ENCODE results near the gene SLC27A5. TPM values are rescaled to one million over a fixed set of nuclear protein-coding genes. Genes with fewer than 3 reads are reported as not detected.
"Not testable (repeated sequence)": the region's sequence is repeated elsewhere in the genome, so short reads cannot be mapped to it uniquely, and the experiment has no call there.

SLC27A5 gene
- total RNA-seq, 1 experiment from 2014 or later = 8.4 TPM

GRCh38 chr19:58450856-58451357 is 60.9 kb downstream of the SLC27A5 start:
- DNase-seq = peak in 1 of 2 experiments; percentile 36
- Histone ChIP-seq H3K36me3 (ENCODE audit: low read depth) (no peaks in the 10 kb centered on the region), H3K4me3 (peak overlapping the region; percentile 81), H4K20me1 (ENCODE audit: insufficient read depth) (no peaks in the 10 kb centered on the region), H3K9me2 (ENCODE audit: insufficient read depth) (no peaks in the 10 kb centered on the region), H3F3A (ENCODE audit: insufficient read depth, low read depth) (no peaks in the 10 kb centered on the region), H3K9me3 (ENCODE audit: insufficient read depth, low read depth) (no peaks in the 10 kb centered on the region; the same call in 1 of the 2 replicates), H3K27ac (no peak overlapping the region), H3K4me2 (peak overlapping the region; percentile 88), H3K27me3 (ENCODE audit: insufficient read depth, low read depth) (peaks cover 6% of the 10 kb centered on the region; the same call in 1 of the 2 replicates), H3K79me2 (ENCODE audit: low read depth) (no peaks in the 10 kb centered on the region), H3K4me1 (replicated peaks; ENCODE audit: insufficient read depth) (0 out of 2 replicates have a peak, but pooled peaks cover 5% of the 10 kb centered on the region), H2AFZ (peak overlapping the region; percentile 94)
- intact Hi-C loops (cut with micrococcal nuclease; ENCODE audit: unreplicated experiment) = loop anchor here (1.0 to 5.0 kb wide), 2 partner anchors 43 to 89 kb away; partner anchors contain the start of genes ZNF497 and ZNF584
- ChIA-PET POLR2A (ENCODE audit: unreplicated experiment) (interaction anchor here (0.6 to 0.7 kb wide), 2 partner anchors 42 to 79 kb away, joined by 3 to 5 read pairs; partner anchors contain the start of gene ZNF584), CTCF (no interaction called here)
- no peak for TF ChIP-seq CTCF (conservative IDR thresholded peaks at IDR 0.05)
- no peak for TF ChIP-seq EZH2 (IDR thresholded peaks at IDR 0.05; ENCODE audit: low read depth)
- BruUV-seq (replicated peaks) = no TSS peak

- H3K27ac ChIP-seq; H3K27me3 ChIP-seq (ENCODE audit: insufficient read depth, low read depth); H3K4me2 ChIP-seq; H3K4me1 ChIP-seq (replicated peaks; ENCODE audit: insufficient read depth); H4K20me1 ChIP-seq (ENCODE audit: insufficient read depth); H3K9me2 ChIP-seq (ENCODE audit: insufficient read depth); POLR2A ChIA-PET (ENCODE audit: unreplicated experiment); H3K9me3 ChIP-seq (ENCODE audit: insufficient read depth, low read depth); DNase-seq; H3K4me3 ChIP-seq; CTCF ChIA-PET; H3K36me3 ChIP-seq (ENCODE audit: low read depth); H3F3A ChIP-seq (ENCODE audit: insufficient read depth, low read depth); H2AFZ ChIP-seq; BruUV-seq (replicated peaks); H3K79me2 ChIP-seq (ENCODE audit: low read depth): not testable (repeated sequence)
- intact Hi-C loops (cut with micrococcal nuclease; ENCODE audit: unreplicated experiment) = loop anchor here (5.0 kb wide), 1 partner anchor 88 kb away; the partner anchor contains the start of gene ZNF497
Observed at GRCh38 chr19:58449980-58450379, 61.8 kb downstream of the SLC27A5 start.

- H3K4me3 ChIP-seq; BruUV-seq (replicated peaks); H3K27ac ChIP-seq; DNase-seq; H3K4me2 ChIP-seq; H3K9me2 ChIP-seq (ENCODE audit: insufficient read depth); H4K20me1 ChIP-seq (ENCODE audit: insufficient read depth); H3K36me3 ChIP-seq (ENCODE audit: low read depth); H3K79me2 ChIP-seq (ENCODE audit: low read depth); H3F3A ChIP-seq (ENCODE audit: insufficient read depth, low read depth); H3K9me3 ChIP-seq (ENCODE audit: insufficient read depth, low read depth); POLR2A ChIA-PET (ENCODE audit: unreplicated experiment); CTCF ChIA-PET; H3K4me1 ChIP-seq (replicated peaks; ENCODE audit: insufficient read depth); intact Hi-C loops (cut with micrococcal nuclease; ENCODE audit: unreplicated experiment); H2AFZ ChIP-seq; H3K27me3 ChIP-seq (ENCODE audit: insufficient read depth, low read depth): not testable (repeated sequence)
Observed at GRCh38 chr19:58448860-58449259, 62.9 kb downstream of the SLC27A5 start.

Small RNA genes lying within 50 kb of the gene (microRNA-seq; reads per million reads assigned to microRNA genes)
- not detected for gene MIR6807 (ENCODE audit: borderline number of aligned reads, borderline replicate concordance)

Other genes starting within 250 kb of the SLC27A5 start
- 6.2 and 6.4 TPM in 2 replicates for gene ZNF8, start 233.0 kb downstream of the SLC27A5 start, total RNA-seq (2021)
- 19.4 and 21.3 TPM in 2 replicates for gene ERVK3-1, start 206.6 kb downstream of the SLC27A5 start, total RNA-seq (2021)
- gene ZSCAN22, start 185.0 kb downstream of the SLC27A5 start, total RNA-seq (2021) = 0.08 TPM in 1 of 2 replicates, not detected in the other
- 2.5 and 4.5 TPM in 2 replicates for gene A1BG, start 158.5 kb downstream of the SLC27A5 start, total RNA-seq (2021)
- gene ZNF497, start 149.2 kb downstream of the SLC27A5 start, total RNA-seq (2021) = 7.2 and 8.6 TPM in 2 replicates
- 3.3 and 4.1 TPM in 2 replicates for gene ZNF837, start 131.0 kb downstream of the SLC27A5 start, total RNA-seq (2021)
- 941 and 961 TPM in 2 replicates for gene RPS5, start 124.7 kb downstream of the SLC27A5 start, total RNA-seq (2021)
- gene RNF225, start 116.3 kb downstream of the SLC27A5 start, total RNA-seq (2021) = 0.61 and 0.68 TPM in 2 replicates
- 13.5 and 18.8 TPM in 2 replicates for gene ZNF584, start 103.3 kb downstream of the SLC27A5 start, total RNA-seq (2021)
- gene ZNF132, start 71.8 kb downstream of the SLC27A5 start, total RNA-seq (2021) = 1.5 and 2.1 TPM in 2 replicates
- 4.3 and 6.1 TPM in 2 replicates for gene ZNF324B, start 60.4 kb downstream of the SLC27A5 start, total RNA-seq (2021)
- 5.9 and 8.1 TPM in 2 replicates for gene ZNF324, start 44.9 kb downstream of the SLC27A5 start, total RNA-seq (2021)
- gene ZNF446, start 35.6 kb downstream of the SLC27A5 start, total RNA-seq (2021) = 11.0 and 16.5 TPM in 2 replicates
- 8.1 and 8.9 TPM in 2 replicates for gene ZBTB45, start 7.8 kb upstream of the SLC27A5 start, total RNA-seq (2021)
- 311 and 322 TPM in 2 replicates for gene TRIM28, start 32.1 kb upstream of the SLC27A5 start, total RNA-seq (2021)
- gene CHMP2A, start 43.1 kb upstream of the SLC27A5 start, total RNA-seq (2021) = 149 and 186 TPM in 2 replicates
- gene UBE2M, start 46.6 kb upstream of the SLC27A5 start, total RNA-seq (2021) = not detected in 2 replicates
- not detected in 2 replicates for gene MZF1, start 61.3 kb upstream of the SLC27A5 start, total RNA-seq (2021)

All from PC-9 (cell line).